Stimulated activated CD8-positive, alpha-beta memory T cell treated with anti-CD3 and anti-CD28 coated beads, Interleukin-15, amount 100 ng/mL, for 24 hours (primary cell): ENCODE data around the gene OR52E4.

Source experiments
- DNase-seq: peaks from one replicate; pipeline ENCODE4 v3.0.0-alpha.2; 2020; ENCODE audit warnings: low read depth

Gene OR52E4

GRCh38 chr11:5880329-5880728, at the start of gene OR52E4:
TSS of gene OR52E4 (plus strand) at chr11:5880629. CDS start at chr11:5884293, 3,664 bp downstream.
- DNase-seq = no peak

GRCh38 chr11:5831196-5831829, 49.1 kb upstream of the OR52E4 start:
- no peak for DNase-seq

DNA sequence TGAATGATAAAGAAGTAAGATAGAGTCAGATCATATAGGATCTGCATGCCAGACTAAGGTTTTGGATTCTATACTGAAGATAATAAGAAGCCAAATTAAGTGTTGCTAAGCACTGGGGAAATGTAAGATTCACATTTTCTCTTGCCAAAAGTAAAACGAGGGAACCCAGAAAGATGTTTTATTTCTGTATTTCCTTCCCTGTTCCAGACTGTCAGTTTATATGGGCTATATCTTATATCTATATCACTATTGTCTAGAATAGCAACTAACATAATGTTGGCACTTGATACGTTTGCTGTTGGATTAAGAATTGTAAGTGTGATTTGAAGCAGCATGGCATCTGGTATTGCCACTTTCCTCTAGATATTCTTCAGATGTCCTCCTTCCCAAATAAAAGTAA, 47.0 kb upstream of the OR52E4 start:
- no peak for DNase-seq

- DNase-seq = no peak
These were observed 42.7 kb upstream of the OR52E4 start for GRCh38 chr11:5837695-5838094.

DNA sequence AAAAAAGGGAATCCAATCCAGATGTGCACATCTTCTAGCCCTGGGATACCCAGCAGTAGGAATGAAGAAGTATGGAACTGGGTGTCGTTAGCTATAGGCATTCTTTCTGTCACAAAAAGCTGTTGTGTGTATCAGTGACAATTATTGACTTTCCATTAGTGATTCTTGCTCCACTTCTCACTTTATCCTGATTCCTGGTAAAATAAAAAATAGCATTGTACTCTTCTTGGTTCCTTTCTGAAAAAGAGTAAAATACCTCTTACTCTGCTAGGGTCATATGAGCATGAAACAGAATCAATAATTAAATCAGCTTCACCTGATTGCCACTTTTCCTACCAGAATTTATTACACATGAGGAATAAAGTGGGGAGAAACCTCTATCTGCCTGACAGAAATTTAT, 38.6 kb upstream of the OR52E4 start, which contains the start of gene OR52E6:
Gene OR52E6, minus strand, starts transcription at position 101 of the 400 bp plus-strand sequence. Its CDS starts 0 bp downstream, at position 101.
- DNase-seq = no peak

DNA sequence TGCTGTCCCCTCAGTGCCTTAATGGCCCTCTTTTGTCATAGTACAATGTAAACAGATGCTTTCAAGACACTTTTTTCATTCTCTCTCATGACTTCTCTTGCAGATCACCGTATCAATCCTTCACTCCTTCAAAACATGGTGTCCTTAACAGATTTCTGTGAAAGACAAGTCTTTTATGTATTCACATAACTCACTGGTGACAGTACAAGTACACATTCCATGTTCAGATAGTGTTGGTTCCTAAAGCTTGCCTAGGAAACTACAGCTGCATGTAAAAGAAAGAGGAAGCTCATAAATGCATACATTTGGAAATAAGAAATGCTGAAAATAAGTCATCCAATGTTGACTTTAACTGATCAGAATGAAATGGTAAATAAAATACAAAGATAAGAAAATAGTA, 33.7 kb upstream of the OR52E4 start:
- DNase-seq = no peak

- DNase-seq = no peak
These were observed 32.7 kb upstream of the OR52E4 start for GRCh38 chr11:5847711-5848110.

DNA sequence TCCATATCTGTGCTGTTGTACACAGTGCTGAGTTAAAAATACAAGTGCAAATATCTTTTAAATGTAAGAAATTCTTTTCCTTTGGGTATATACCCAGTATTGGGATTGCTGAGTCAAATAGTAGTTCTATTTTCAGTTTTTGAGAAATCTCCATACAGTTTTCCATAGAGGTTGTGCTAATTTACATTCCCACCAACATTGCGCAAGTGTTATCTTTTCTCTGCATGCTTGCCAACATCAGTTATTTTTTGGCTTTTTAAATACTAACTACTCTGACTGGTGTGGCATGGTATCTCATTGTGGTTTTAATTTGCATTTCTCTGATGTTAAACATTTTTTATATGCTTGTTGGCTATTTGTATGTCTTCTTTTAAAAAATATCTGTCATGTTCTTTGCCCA, 29.4 kb upstream of the OR52E4 start:
- DNase-seq = no peak

GRCh38 chr11:5857590-5857989, 22.8 kb upstream of the OR52E4 start, which contains the start of gene OR52E8:
TSS of gene OR52E8 (minus strand) at chr11:5857690. CDS start at chr11:5857690, 0 bp downstream.
- no peak for DNase-seq

DNA sequence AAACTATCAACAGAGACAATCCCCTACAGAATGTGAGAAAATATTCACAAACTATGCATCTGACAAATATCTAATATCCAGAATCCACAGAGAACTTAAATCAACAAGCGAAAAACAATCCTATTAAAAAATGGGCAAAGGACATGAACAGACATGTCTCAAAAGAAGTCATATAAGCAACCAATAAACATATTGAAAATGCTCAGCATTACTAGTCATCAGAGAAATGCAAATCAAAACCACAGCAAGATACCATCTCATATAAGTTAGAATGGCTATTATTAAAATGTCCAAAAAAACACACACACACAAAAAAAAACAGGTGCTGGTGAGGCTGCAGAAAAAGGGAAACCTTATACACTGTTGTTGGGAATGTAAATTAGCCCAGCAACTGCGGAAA, 14.6 kb upstream of the OR52E4 start:
- DNase-seq = no peak

DNA sequence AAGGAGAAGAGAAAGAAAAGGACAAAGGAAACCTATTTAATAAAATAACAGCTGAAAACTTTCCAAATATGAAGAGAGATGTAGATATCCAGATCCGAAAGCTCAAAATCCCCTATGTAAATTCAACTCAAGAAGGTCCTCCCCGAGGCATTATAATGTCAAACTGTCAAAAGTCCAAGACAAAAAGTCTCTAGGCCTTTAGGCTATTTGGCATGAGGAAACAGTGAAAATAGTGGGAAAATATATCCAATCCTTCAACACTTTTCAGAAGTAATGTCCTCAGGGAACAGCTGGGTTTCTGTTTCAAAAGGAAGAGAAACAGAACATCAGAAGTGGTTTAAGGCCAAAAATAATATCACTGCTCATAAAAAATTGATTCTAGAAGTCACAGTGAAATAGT, 1.9 kb upstream of the OR52E4 start:
- DNase-seq = no peak

DNA sequence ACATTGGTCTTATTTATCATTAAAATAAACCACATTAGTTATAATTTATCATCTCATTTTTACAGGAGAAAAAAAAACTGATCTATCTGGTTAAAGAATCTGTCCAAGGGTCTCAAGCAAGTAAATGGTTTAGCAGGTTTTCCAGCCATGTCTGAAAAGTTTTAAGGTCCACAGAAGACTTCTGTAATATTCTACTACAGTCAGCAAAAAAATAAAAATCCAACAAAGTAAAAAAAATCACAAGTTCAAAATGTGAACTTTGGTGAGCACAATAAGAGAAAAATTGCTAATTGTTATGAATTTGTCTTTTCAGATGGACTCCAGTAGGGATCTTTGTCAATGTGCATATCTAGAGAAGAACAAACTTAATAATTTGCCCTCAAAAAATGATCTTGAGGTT, 1.3 kb downstream of the OR52E4 start:
- DNase-seq = no peak

DNA sequence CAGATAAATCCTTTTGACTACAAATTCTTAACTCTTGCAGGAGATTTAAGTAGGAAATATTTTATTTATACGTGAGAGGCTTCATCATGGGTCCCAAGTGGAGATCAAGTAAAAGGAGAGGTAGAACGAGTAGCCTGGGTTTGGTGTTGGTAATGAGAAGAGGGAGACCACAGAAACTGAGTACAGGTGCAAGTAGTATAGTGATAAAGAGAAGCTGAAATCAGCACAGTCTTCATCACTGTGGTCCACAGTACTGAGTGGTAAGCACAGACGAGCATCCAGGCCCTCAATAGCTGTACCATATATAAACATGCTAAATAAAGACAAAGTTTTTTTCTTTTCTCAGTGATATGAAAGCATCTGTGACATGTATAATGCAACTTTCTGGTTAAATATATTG, 6.7 kb downstream of the OR52E4 start:
- no peak for DNase-seq

- DNase-seq = no peak
These were observed 7.2 kb downstream of the OR52E4 start for GRCh38 chr11:5887661-5888060.

- no peak for DNase-seq
These were observed 10.9 kb downstream of the OR52E4 start for GRCh38 chr11:5891216-5891800.

GRCh38 chr11:5892908-5893307, 12.5 kb downstream of the OR52E4 start, which contains the start of gene OR52E5:
TSS of gene OR52E5 (plus strand) at chr11:5893208. CDS start at chr11:5900777, 7,569 bp downstream.
- no peak for DNase-seq

- DNase-seq = no peak
These were observed 19.1 kb downstream of the OR52E4 start for GRCh38 chr11:5899534-5899933.

GRCh38 chr11:5910540-5910939, 30.1 kb downstream of the OR52E4 start:
- no peak for DNase-seq

GRCh38 chr11:5922749-5923426, 42.5 kb downstream of the OR52E4 start:
- no peak for DNase-seq

DNA sequence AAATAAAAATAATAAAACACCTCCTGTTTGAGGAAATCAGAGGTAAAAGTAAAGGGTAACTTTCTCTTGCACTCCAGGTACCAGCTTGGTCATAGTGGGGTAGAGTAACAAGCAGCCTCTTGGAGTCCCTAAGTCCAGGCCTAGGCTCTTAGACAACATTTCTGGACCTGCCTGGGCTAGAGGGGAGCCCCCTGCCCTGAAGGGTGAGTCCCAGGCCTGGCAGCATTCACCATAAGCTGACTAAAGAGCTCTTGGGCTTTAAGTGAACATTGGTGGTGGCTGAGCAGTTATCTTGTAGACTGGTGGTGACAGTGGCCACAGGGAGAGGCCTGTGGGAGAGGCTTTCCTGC, 43.0 kb downstream of the OR52E4 start:
- no peak for DNase-seq

DNA sequence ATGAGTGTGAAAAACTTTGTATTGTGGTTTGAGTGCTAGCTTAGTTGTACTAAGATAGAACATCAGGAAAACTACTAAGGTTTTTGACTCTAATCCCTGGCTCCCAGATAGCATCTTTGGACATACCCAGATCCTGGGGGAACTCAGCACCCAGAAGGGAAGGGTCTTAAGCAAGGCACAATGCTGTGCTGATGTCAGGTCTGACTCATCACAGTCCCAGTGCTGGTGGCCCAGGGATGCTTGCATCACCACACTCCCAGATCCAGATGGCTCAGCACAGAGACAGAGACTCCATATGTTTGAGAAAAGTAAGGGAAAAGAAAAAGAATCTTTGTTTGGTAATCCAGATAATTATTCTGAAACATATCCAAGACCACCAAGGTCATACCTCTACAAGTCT, 43.4 kb downstream of the OR52E4 start:
- DNase-seq = no peak

DNA sequence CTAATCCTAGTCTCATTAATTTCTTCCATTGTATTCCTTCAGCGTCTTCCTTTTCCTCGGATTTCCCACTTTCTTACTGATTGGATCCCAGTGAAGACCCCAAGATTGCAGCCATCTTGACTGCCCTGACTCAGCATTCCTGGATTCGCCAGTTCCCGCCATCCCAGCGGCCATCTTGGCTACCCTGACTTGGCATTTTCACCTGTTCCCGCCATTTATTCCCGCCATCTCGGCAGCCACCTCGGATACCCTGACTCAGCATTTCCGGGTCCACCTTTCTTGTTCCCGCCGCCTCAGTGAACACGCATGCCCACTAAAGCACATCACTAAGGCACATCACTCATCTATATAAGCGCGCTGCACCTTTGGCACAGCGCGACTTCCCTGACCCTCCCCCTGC, 47.8 kb downstream of the OR52E4 start:
- no peak for DNase-seq

DNA sequence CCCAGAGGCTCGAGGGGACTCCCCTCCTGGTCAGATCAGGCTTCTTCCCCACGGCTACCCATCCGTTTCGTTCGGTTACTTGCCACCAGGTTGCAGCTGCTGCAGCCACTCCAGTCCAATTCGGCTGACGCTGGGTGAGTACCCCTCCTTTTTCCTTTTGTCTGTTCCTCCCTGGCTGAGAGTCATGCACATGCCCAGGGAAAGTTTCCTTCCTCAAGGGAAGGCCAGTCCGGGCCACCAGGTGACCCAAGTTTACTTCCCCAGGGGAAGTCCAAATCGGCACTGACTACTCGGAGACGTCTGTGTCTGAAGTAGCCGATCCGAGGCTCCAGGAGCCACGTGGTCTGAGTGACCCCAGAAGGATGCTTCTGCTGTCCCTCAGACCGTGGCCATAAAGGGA, 48.4 kb downstream of the OR52E4 start:
- no peak for DNase-seq
